NCI-H2171 treated with DMSO at 0.1 percent for 48 hours (cell line): ENCODE data around the gene CASP2.
"Not testable (repeated sequence)": the region's sequence is repeated elsewhere in the genome, so short reads cannot be mapped to it uniquely, and the experiment has no call there.

Source experiments
- DNase-seq: peaks from one replicate; lab custom pipeline; 2025; lab: John Stamatoyannopoulos, UW

The CASP2 gene

GRCh38 chr7:143264196-143264568, 24.0 kb upstream of the CASP2 start:
- not testable (repeated sequence) for DNase-seq

GRCh38 chr7:143265017-143265693, 23.0 kb upstream of the CASP2 start:
- no peak for DNase-seq

GRCh38 chr7:143269251-143269650, 18.9 kb upstream of the CASP2 start:
- DNase-seq, result no peak

- no peak for DNase-seq
Measured at GRCh38 chr7:143271240-143271639, 16.9 kb upstream of the CASP2 start.

GRCh38 chr7:143272871-143273270, 15.3 kb upstream of the CASP2 start:
- DNase-seq, result no peak

GRCh38 chr7:143279186-143280098, 8.7 kb upstream of the CASP2 start:
- no peak for DNase-seq

GRCh38 chr7:143280160-143280559, 8.0 kb upstream of the CASP2 start:
- no peak for DNase-seq

GRCh38 chr7:143280566-143280965, 7.6 kb upstream of the CASP2 start:
- DNase-seq, result no peak

GRCh38 chr7:143281529-143281928, 6.6 kb upstream of the CASP2 start:
- no peak for DNase-seq

- DNase-seq, result no peak
Measured at GRCh38 chr7:143282124-143282523, 6.0 kb upstream of the CASP2 start.

- DNase-seq, result no peak
Measured at GRCh38 chr7:143283381-143283780, 4.8 kb upstream of the CASP2 start.

- no peak for DNase-seq
Measured at GRCh38 chr7:143284591-143285469, 3.3 kb upstream of the CASP2 start, which contains the start of gene TMEM139. TMEM139 (plus strand) TSS chr7:143284958; CDS start chr7:143285958, 1,000 bp downstream.

GRCh38 chr7:143285470-143285778, 2.7 kb upstream of the CASP2 start:
- no peak for DNase-seq

- no peak for DNase-seq
Measured at GRCh38 chr7:143285806-143286521, 2.2 kb upstream of the CASP2 start.

GRCh38 chr7:143286522-143286890, 1.6 kb upstream of the CASP2 start:
- DNase-seq, result no peak

- DNase-seq, result no peak
Measured at GRCh38 chr7:143287339-143287934, 714 bp upstream of the CASP2 start.

GRCh38 chr7:143288836-143289235, 685 bp downstream of the CASP2 start:
- no peak for DNase-seq

GRCh38 chr7:143289421-143289820, 1.3 kb downstream of the CASP2 start:
- no peak for DNase-seq

GRCh38 chr7:143289888-143290287, 1.7 kb downstream of the CASP2 start:
- DNase-seq, result not testable (repeated sequence)

- DNase-seq, result no peak
Measured at GRCh38 chr7:143290293-143290692, 2.1 kb downstream of the CASP2 start.

- no peak for DNase-seq
Measured at GRCh38 chr7:143292876-143293275, 4.7 kb downstream of the CASP2 start.
